NT2/D1 (cell line): ENCODE data around the gene SPDYE16.
"Not testable (repeated sequence)": the region's sequence is repeated elsewhere in the genome, so short reads cannot be mapped to it uniquely, and the experiment has no call there.

Source experiments
- DNase-seq: peaks from one replicate; pipeline ENCODE4 v3.0.0-alpha.2; 2011; ENCODE audit warnings: low read depth, low spot score
- H3K27me3 ChIP-seq: 2 replicates; pipeline ENCODE4 v1.6.0; 2011; ENCODE audit warnings: mild to moderate bottlenecking; ENCODE audit not compliant: insufficient read length, insufficient read depth
- H3K36me3 ChIP-seq: 2 replicates; pipeline ENCODE4 v1.6.1; 2011; ENCODE audit warnings: mild to moderate bottlenecking, low read length, mixed read lengths; ENCODE audit not compliant: insufficient read depth, insufficient read length
- H3K4me1 ChIP-seq: 2 replicates; pipeline ENCODE4 v1.5.1; 2011; ENCODE audit not compliant: insufficient read depth, insufficient read length
- H3K4me3 ChIP-seq: 2 replicates; pipeline ENCODE4 v1.5.1; 2011; ENCODE audit warnings: low read depth; ENCODE audit not compliant: insufficient read length
- H3K9ac ChIP-seq: 2 replicates; pipeline ENCODE4 v1.6.0; 2011; ENCODE audit warnings: low read depth; ENCODE audit not compliant: insufficient read length
- H3K9me3 ChIP-seq: 2 replicates; pipeline ENCODE4 v1.5.1; 2011; ENCODE audit warnings: mild to moderate bottlenecking, low read length; ENCODE audit not compliant: insufficient read depth
- SUZ12 ChIP-seq: IDR thresholded peaks from 2 replicates; pipeline ENCODE4 v1.6.1; 2011; ENCODE audit not compliant: insufficient read length, insufficient read depth; ENCODE audit errors: extremely low read depth
- YY1 ChIP-seq: IDR thresholded peaks from 2 replicates; pipeline ENCODE4 v1.6.1; 2011; ENCODE audit not compliant: insufficient read length, insufficient read depth
- ZNF274 ChIP-seq: IDR thresholded peaks from 2 replicates; pipeline ENCODE4 v1.6.1; 2011; ENCODE audit warnings: mild to moderate bottlenecking, low read depth, low read length

Gene SPDYE16

DNA sequence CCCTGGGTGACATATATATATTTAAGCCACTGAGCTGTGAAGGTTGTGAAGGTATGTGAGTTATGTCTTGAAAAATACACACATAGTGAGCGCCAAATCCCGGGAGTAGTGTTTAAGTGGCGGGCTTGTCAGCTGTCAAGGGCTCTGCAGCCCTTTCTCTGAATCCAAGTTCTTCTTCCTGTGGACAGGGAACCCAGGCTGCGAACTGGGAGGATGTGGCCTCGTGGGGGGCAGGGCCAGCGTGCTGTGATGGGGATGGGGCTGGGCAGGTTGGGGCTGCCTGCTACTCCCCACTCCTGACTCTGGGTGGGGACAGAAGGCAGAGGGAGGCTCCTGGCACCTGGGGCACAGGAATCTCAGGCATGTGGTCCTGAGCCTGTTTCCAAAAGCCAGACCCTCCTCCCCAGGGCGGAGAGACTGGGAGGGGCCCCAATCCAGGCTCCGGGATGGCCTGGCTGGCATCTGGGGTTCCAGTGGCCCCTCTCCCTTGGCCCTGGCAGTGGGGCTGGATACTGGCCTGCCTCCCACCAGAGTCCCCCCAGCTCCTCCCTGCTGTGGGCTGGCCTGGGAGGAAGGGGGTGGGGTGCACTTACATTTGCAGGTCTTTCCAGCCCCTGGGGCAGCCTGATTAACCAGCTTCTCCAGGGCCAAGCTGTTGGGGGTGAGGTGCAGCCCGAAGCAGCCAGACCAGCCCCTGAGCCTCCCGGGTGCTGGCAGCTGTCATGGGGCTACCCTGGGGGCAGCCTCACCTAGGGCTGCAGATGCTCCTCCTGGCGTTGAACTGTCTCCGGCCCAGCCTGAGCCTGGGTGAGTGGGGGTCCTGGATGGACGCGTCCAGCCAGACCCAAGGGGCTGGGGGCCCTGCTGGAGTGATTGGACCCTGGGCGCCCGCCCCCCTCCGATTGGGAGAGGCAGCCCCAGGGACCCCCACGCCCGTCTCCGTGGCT is 32.9 kb downstream of the SPDYE16 start, which contains the start of gene UPK3B:
TSS of gene UPK3B (plus strand) at position 622 of the 947 bp plus-strand sequence. CDS start at position 723, 101 bp downstream.
- no peaks in the 10 kb centered on the region for H3K9me3 ChIP-seq
- H3K27me3 ChIP-seq: no peaks in the 10 kb centered on the region
- H3K9ac ChIP-seq: no peak within 1 kb of the TSS
- DNase-seq: no peak
- no peak within 1 kb of the TSS for H3K4me3 ChIP-seq
- no peak for TF ChIP-seq ZNF274
- TF ChIP-seq SUZ12: no peak
- no peak for TF ChIP-seq YY1
- H3K36me3 ChIP-seq: peaks cover 15% of the 10 kb centered on the region
- H3K4me1 ChIP-seq: peaks cover 12% of the 10 kb centered on the region

DNA sequence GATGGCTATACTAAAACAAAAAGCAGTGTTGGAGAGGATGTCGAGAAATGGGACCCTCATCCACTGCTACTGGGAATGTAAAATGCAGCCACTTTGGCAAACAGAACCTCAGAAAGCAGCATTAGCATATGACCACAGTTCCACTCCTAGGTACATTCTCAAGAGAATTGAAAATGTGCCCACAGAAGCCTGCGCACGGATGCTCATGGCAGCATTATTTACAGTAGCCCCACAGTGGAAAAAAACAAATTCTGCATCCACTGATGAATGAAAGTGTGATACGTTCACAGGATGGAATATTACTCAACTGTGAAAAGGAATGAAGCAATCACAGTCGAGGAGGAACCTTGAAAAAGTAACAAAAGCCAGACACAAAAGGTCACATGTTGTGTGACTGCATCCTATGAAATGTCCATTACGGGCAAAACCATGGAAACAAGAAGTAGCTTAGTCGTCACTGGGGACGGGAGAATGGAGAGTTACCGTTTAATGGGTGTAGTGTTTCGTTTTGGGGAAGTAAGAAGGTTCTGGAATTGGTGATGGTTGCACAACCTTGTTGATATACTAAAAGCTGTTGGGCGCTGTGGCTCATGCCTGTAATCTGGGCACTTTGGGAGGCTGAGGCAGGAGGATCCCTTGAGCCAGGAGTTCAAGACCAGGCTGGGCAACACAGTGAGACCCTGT is 35.2 kb downstream of the SPDYE16 start:
- Histone ChIP-seq H3K27me3 (no peaks in the 10 kb centered on the region), H3K36me3 (peaks cover 21% of the 10 kb centered on the region), H3K4me3 (no peak overlapping the region), H3K4me1 (peaks cover 4% of the 10 kb centered on the region), H3K9ac (no peak overlapping the region), H3K9me3 (no peaks in the 10 kb centered on the region)
- no peak for DNase-seq
- no peak for TF ChIP-seq SUZ12
- no peak for TF ChIP-seq ZNF274
- no peak for TF ChIP-seq YY1

DNA sequence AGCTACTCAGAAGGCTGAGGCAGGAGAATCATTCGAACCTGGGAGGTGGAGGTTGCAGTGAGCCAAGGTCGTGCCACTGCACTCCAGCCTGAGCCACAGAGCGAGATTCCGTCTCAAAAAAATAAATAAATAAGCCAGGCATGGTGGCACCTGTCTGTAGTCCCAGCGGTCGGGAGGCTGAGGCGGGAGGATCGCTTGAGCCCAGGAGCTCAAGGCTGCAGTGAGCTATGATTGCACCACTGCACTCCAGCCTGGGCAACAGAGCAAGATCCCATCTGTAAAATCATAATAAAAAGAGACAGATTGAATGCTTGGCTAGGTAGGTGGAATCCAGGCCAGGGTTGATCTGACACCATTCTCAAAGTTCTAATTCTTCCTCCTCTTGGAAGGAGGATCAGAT is 36.5 kb downstream of the SPDYE16 start:
- not testable (repeated sequence) for H3K27me3 ChIP-seq, H3K9me3 ChIP-seq, H3K4me1 ChIP-seq, H3K9ac ChIP-seq, H3K4me3 ChIP-seq, DNase-seq
- H3K36me3 ChIP-seq: peaks cover 24% of the 10 kb centered on the region

DNA sequence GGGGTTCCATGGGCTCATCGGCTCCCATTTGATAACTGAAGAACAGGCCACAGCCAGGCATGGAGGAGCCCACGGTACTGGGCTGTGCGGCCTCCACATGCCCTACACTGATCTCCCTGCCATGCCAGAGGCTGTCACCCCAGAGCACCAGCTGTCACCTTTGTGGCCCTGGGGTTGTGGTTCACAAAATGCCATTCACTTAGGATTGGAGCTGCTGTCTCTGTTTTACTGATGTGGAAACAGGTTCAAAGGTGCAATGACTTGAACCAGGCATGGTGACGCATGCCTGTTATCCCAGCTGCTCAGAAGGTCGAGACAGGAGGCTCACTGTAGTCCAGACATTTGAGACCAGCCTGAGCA is 37.0 kb downstream of the SPDYE16 start:
- H3K27me3 ChIP-seq: no peaks in the 10 kb centered on the region
- DNase-seq: no peak
- no peak overlapping the region for H3K4me3 ChIP-seq
- H3K9ac ChIP-seq: no peak overlapping the region
- H3K4me1 ChIP-seq: peaks cover 2% of the 10 kb centered on the region
- H3K9me3 ChIP-seq: no peaks in the 10 kb centered on the region
- TF ChIP-seq ZNF274 (no peak), SUZ12 (no peak), YY1 (no peak)
- H3K36me3 ChIP-seq: peaks cover 24% of the 10 kb centered on the region

DNA sequence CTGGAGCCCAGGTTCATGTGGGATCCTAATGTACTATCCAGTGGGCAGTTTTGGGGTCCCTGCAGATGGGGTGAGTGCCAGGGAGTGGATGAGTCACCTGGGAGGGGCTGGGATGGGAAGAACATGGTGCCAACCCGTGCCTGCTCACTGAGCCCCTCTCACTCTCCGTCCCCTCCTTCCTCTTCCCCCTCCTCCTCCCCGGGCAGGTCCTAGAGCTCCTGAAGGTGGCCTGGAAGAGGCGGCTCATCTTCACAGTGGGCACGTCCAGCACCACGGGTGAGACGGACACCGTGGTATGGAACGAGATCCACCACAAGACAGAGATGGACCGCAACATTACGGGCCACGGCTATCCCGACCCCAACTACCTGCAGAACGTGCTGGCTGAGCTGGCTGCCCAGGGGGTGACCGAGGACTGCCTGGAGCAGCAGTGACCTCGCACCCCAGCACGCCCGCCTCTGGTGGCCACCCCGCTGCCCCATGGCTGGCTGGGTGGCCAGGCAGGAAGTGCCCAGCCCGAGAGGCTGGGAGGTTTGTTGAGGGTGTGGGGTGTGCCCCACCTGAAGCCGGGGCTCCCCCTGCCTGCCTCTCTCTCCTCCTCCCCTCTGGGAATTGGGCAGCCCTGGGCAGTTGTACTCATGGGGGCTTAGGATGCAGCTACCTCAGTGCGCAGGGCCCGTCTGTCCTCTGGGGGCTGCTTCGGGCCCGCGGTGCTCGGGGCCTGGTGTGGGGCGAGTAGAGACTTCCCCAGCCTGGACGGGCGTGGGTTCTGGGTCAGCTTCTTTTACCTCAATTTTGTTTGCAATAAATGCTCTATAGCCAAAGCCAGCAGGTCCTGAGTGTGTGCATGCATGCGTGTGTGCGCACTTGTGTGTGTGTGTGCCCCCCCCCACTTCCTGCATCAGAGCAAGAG is 37.7 kb downstream of the SPDYE16 start:
- Histone ChIP-seq H3K36me3 (peaks cover 24% of the 10 kb centered on the region), H3K9ac (no peak overlapping the region), H3K4me1 (peaks cover 2% of the 10 kb centered on the region), H3K27me3 (no peaks in the 10 kb centered on the region), H3K9me3 (no peaks in the 10 kb centered on the region), H3K4me3 (no peak overlapping the region)
- DNase-seq: no peak
- TF ChIP-seq SUZ12 (no peak), YY1 (no peak), ZNF274 (no peak)

DNA sequence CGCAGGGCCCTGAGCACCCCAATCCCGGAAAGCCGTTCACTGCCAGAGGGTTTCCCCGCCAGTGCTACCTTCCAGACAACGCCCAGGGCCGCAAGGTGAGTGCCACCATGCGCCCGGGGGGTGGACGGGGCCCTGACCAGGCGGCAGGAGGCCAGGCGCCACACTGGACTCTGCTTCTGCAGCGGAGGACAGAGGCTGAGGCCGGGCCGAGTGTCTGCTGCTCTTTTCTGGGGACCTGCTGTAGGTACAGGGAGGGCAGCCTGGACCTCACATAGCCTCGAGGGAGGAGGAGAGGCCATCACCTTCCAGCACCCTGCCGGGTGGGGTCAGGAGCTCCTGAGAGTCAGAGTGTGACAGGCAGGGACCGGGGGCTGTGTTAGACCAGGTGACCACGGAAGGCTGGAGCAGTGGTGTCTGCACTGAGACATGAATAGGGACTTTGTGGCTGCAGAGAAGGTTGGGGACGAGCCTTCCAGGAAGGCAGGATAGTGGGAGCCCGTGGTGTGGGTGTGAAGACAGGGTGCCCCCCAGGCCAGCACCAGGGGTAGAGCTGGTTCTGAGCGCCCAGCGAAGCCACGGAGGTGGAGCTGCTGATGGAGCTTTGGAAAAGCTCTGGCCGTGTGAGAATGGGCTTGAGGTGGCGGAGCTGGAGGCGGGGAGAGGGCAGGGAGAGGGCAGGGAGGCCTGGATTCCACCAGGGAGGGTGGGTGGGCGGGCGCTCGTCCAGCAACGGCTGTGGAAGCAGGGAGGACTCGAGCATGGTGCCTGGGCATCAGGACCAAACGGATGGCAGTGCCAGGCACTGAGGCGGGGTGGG is 38.5 kb downstream of the SPDYE16 start:
- H3K4me3 ChIP-seq, DNase-seq: not testable (repeated sequence)

DNA sequence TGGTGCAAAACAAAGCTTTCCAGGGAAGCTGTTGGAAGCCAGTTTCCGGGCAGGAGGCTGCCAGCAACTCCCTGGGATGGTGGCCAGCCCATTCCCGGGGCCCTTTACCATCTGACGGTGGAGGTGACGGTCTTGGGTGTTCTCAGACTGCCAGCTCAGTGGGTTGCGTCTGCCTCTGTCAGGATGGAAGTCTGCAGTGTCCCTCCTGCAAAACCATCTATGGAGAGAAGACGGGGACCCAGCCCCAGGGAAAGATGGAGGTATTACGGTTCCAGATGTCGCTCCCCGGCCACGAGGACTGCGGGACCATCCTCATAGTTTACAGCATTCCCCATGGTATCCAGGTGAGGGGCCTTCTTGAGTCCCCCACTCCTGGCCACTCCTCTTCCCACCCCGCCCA is 39.9 kb downstream of the SPDYE16 start:
- not testable (repeated sequence) for H3K27me3 ChIP-seq, H3K4me1 ChIP-seq, H3K9ac ChIP-seq, H3K4me3 ChIP-seq, DNase-seq, H3K9me3 ChIP-seq
- H3K36me3 ChIP-seq: peaks cover 24% of the 10 kb centered on the region

More for the DNA sequence above, 38.5 kb downstream of the SPDYE16 start:
- H3K4me1 ChIP-seq, H3K9me3 ChIP-seq, H3K27me3 ChIP-seq, H3K9ac ChIP-seq: not testable (repeated sequence)
- peaks cover 24% of the 10 kb centered on the region for H3K36me3 ChIP-seq

DNA sequence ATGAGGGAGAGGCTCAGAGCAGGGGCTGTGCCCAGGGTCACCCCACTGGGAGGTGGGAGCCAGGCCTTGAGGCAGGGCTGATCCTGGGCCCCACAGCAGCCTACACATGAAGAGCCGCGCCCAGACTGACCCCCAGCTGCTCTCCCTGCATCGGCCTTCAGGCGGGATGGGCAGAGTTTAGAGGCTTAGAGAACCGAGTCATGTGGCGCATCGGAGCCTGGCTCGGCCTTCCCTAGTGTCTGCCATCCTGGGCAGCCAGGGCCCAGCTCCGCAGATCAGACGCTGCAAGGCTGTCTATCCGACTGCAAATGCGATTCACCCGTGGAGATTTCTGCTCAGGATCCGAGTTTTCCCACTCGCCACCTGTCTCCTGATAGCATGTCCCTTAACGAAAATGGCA is 40.3 kb downstream of the SPDYE16 start:
- not testable (repeated sequence) for H3K9ac ChIP-seq, H3K4me1 ChIP-seq, DNase-seq, H3K9me3 ChIP-seq, H3K27me3 ChIP-seq, H3K4me3 ChIP-seq
- peaks cover 23% of the 10 kb centered on the region for H3K36me3 ChIP-seq

DNA sequence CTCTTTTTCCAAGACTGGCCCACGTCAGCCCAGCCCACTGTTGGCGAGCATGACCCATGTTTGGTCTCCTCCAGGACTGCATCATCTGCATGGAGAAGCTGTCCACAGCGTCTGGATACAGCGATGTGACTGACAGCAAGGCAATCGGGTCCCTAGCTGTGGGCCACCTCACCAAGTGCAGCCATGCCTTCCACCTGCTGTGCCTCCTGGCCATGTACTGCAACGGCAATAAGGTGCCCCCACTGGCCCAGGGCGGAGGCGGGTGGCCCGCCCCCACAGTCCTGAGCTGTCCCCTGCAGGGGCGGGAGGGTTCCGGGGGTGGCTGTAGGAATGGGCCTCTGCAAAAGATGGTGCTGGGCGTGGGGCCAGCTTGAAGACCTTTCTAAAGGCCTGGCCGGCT is 40.9 kb downstream of the SPDYE16 start:
- H3K27me3 ChIP-seq, DNase-seq, H3K4me1 ChIP-seq: not testable (repeated sequence)

More for the DNA sequence above, 40.9 kb downstream of the SPDYE16 start:
- not testable (repeated sequence) for H3K9me3 ChIP-seq, H3K9ac ChIP-seq, H3K4me3 ChIP-seq
- H3K36me3 ChIP-seq: peaks cover 20% of the 10 kb centered on the region
